Measurements from ENCODE around the gene TSPOAP1.

GRCh38 chr17:58362368-58363014, 33.9 kb upstream of the TSPOAP1 start:
- TF ChIP-seq CTCF (IDR thresholded peaks at IDR 0.05), result no peak
- TF ChIP-seq POLR2A (IDR thresholded peaks at IDR 0.05), result no peak
